ENCODE data around the gene ACACA. TPM values are rescaled to one million over a fixed set of nuclear protein-coding genes. Genes with fewer than 3 reads are reported as not detected.

ACACA gene
- total RNA-seq, 4 donors from 2014 or later, result 4.7 to 75.1 (median 41.9) TPM

GRCh38 chr17:37089956-37090355 is 316.7 kb downstream of the ACACA start:
- H3K36me3 ChIP-seq, result no peaks in the 10 kb centered on the region
- H3K27ac ChIP-seq, result no peak overlapping the region
- intact Hi-C loops (cut with DNase I; ENCODE audit: low total_unique reads), result no loop called here
- H3K27me3 ChIP-seq, result no peaks in the 10 kb centered on the region
- H3K4me1 ChIP-seq, result no peaks in the 10 kb centered on the region
- H3K4me3 ChIP-seq, result no peak overlapping the region
- TF ChIP-seq, protein P1, sequence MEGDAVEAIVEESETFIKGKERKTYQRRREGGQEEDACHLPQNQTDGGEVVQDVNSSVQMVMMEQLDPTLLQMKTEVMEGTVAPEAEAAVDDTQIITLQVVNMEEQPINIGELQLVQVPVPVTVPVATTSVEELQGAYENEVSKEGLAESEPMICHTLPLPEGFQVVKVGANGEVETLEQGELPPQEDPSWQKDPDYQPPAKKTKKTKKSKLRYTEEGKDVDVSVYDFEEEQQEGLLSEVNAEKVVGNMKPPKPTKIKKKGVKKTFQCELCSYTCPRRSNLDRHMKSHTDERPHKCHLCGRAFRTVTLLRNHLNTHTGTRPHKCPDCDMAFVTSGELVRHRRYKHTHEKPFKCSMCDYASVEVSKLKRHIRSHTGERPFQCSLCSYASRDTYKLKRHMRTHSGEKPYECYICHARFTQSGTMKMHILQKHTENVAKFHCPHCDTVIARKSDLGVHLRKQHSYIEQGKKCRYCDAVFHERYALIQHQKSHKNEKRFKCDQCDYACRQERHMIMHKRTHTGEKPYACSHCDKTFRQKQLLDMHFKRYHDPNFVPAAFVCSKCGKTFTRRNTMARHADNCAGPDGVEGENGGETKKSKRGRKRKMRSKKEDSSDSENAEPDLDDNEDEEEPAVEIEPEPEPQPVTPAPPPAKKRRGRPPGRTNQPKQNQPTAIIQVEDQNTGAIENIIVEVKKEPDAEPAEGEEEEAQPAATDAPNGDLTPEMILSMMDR (IDR thresholded peaks at IDR 0.05), result no peak
- no peak for TF ChIP-seq POLR2A (IDR thresholded peaks at IDR 0.05)
- H3K9me3 ChIP-seq, result no peaks in the 10 kb centered on the region
- DNase-seq, result no peak

- Histone ChIP-seq H3K4me3 (no peak overlapping the region), H3K36me3 (no peaks in the 10 kb centered on the region), H3K27me3 (no peaks in the 10 kb centered on the region), H3K4me1 (no peaks in the 10 kb centered on the region), H3K9me3 (no peaks in the 10 kb centered on the region), H3K27ac (no peak overlapping the region)
- TF ChIP-seq POLR2A (IDR thresholded peaks at IDR 0.05), result no peak
- TF ChIP-seq, protein P1 (IDR thresholded peaks at IDR 0.05), result no peak
- DNase-seq, result no peak
- intact Hi-C loops (cut with DNase I; ENCODE audit: low total_unique reads), result no loop called here
Measured at GRCh38 chr17:37088913-37089312, 317.7 kb downstream of the ACACA start.

DNA sequence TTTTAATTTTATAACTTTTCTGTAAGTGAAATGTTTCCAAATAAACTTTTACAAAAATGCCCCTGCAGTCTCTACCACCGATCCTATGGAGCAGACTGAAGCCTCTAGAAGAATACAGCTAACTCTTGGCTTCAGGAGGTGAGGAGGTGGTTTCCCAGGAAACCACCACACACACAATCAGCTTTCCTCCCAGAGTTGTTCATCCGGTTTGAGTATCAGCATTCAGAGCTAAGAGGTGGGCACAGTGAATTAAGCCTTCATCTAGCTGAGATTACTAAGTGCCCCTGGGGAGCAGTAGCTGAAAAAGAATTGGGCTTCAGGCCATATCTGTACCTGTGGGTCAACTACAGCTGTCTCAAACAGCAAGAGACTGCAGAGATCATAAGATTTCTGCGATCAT is 318.2 kb downstream of the ACACA start:
- Histone ChIP-seq H3K27me3 (no peaks in the 10 kb centered on the region), H3K27ac (no peak overlapping the region), H3K9me3 (no peaks in the 10 kb centered on the region), H3K36me3 (no peaks in the 10 kb centered on the region), H3K4me1 (no peaks in the 10 kb centered on the region), H3K4me3 (no peak overlapping the region)
- intact Hi-C loops (cut with DNase I; ENCODE audit: low total_unique reads), result no loop called here
- TF ChIP-seq POLR2A (IDR thresholded peaks at IDR 0.05), result no peak
- TF ChIP-seq, protein P1 (IDR thresholded peaks at IDR 0.05), result no peak
- no peak for DNase-seq

GRCh38 chr17:37087683-37088082 is 319.0 kb downstream of the ACACA start:
- intact Hi-C loops (cut with DNase I; ENCODE audit: low total_unique reads), result no loop called here
- Histone ChIP-seq H3K4me1 (no peaks in the 10 kb centered on the region), H3K27me3 (no peaks in the 10 kb centered on the region), H3K27ac (no peak overlapping the region), H3K36me3 (no peaks in the 10 kb centered on the region), H3K4me3 (no peak overlapping the region), H3K9me3 (no peaks in the 10 kb centered on the region)
- TF ChIP-seq POLR2A (IDR thresholded peaks at IDR 0.05), result no peak
- TF ChIP-seq, protein P1 (IDR thresholded peaks at IDR 0.05), result no peak
- DNase-seq, result no peak

GRCh38 chr17:37086948-37087347 is 319.7 kb downstream of the ACACA start:
- intact Hi-C loops (cut with DNase I; ENCODE audit: low total_unique reads), result no loop called here
- no peaks in the 10 kb centered on the region for H3K9me3 ChIP-seq
- H3K27me3 ChIP-seq, result no peaks in the 10 kb centered on the region
- TF ChIP-seq, protein P1 (IDR thresholded peaks at IDR 0.05), result no peak
- TF ChIP-seq POLR2A (IDR thresholded peaks at IDR 0.05), result no peak
- H3K4me1 ChIP-seq, result no peaks in the 10 kb centered on the region
- DNase-seq, result no peak
- no peak overlapping the region for H3K4me3 ChIP-seq
- no peaks in the 10 kb centered on the region for H3K36me3 ChIP-seq
- no peak overlapping the region for H3K27ac ChIP-seq

All from uterus (tissue), 4 donors.